NOMO-1 (cell line): ENCODE results near the gene METAP2.

Experiments
- DNase-seq, 2 experiments: peaks; one replicate each; lab custom pipeline; 2025; ENCODE audit not compliant: unreplicated experiment in 2 of 2; lab: John Stamatoyannopoulos, UW

Gene METAP2

DNA sequence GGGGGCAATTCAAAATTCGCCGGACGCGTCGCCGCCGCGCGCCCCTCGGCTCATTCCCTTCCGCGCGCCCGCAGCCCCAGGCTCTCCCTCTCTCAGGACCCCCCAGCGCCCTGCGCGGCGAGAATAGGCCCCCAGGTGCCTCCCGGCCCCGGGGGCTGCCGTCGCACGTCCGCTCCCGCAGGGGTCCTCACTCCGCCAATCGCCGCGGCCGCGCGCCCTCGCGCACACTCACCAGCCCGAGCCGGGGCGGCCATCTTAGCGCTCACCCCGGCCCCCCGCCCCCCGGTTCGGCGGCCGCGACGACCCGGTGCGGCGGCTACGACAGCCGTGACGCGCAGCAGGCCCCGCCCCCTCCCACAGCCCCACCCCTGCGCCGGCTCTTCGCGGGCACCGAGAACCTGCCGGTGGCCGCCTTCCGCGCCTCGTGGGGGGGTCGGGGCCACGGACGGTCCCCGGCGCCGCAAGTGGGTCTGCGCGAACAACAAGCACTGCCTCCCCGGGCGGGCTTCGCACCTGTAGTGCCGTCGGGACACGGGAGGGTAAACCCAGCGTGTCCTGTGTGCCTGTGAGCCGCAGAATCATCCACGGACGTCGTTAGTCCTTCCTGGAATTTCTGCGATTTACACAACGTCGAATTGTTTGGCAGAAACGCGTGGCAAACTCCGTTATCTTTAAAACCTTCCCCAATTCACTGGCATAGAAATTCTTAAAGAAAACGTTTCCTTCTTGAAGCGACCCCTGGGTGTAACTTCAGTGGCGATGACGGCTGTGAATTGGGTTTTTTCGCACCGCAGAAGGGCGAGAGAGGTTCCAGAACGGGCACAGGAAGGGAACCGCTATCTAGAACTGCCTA is 74.8 kb downstream of the METAP2 start:
- DNase-seq = no peak

DNA sequence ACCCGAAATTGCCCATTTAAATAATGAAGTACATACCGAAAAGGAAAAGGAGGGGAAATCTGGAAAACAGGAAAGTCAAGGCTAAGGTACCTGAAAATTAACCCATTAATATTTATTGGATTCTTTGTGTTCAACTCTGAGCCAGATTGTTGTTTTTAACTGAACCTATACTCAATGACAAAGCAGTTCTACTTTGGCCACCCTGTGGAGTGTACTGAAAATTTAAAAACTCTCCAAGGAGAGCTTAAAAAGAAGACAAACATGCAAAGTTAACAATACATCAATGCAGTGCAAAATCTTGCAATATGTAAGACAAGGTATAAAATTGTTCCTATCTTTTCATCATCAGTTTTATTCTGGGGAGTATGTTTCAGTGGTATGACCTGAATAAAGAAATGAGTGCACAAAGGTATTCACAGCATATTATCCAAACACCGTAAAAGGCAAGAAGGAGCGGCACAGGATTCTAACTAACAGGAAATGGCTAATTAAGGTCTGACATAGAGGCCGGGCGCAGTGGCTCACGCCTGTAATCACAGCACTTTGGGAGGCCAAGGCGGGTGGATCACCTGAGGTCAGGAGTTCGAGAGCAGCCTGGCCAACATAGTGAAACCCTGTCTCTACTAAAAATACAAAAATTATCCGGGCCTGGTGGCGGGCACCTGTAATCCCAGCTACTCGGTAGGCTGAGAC is 75.6 kb downstream of the METAP2 start:
- DNase-seq = no peak

DNA sequence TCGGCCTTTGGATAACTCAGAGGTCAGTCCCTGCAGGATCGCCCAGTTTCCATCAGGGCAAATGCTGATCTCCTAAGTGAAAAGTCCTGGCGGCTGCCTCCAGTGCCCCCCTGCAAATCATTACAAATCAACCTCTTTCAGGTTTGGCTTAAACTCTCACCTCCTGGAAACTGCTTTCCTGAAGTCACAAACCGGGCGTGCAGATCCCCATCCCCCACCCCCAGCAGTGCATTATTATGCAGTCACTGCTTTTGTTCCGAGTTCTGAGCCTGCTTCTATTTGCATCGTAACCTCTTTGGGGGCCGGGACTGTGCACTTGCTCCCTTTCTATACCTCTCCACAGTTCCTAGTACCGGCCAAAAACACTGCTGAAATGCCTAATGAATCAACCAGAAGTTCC is 77.4 kb downstream of the METAP2 start, which contains the start of gene USP44:
USP44 (minus strand) TSS at position 172 of the 400 bp plus-strand sequence. CDS start 17,220 bp downstream, outside the sequence.
- no peak for DNase-seq

DNA sequence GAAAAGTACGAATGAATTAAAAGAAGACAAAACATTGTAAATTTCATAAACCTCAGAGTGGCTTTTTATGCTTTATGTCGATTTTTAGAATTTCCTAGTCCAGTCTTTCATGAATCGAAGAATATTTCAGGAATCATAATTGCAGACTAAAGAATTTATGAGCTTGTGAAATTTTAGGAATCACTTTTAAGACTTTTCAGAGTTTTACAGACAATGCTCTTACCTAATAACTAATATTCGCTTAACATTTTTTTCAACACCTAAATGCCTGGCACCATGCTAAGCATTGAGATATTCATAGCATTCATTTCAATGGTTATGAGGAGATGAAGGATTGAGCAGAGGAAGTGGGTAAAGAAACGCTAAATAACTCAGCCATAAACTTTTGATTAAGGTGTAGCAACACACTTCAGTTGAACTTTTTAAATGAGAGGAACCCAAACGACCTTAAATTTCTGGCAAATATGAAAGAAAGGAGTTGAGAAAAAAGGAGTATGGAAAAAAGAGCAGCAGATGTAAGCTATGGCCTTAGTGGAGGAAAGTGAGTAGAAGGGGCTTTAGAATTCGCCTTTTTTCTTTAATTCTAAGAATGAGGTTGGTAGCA is 78.1 kb downstream of the METAP2 start:
- peak; percentile 36 to 44 for DNase-seq

DNA sequence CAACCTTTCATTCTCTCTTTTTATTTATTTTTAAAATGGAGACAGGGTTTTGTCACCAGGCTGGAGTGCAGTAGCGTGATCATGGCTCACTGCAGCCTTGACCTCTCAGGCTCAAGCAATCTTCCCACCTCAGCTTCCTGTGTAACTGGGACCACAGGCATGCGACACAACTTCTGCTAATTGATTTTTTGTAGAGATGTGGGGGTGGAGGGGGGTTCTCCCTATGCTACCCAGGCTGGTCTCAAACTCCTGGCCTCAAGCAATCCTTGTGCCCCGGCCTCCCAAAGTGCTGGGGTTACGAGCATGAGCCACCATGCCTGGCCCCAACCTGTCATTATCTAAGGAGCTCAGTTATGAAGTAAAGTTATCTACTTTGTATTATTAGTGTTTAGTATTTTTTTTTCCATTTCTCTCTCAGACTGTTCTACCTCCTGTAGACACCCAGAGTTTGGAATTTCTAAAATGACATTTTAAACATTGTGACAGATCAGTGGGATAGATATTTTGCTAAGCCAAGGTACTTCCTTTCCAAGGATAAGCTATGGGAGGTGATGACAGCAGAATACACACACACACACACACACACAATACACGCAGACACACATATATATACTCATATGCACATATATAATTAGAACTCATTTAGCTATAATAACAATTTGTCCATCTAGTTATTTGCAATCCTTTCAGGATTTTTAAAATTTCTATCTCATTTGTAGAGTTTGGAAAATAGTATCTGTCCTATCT is 79.4 kb downstream of the METAP2 start:
- peak; percentile 54 to 71 for DNase-seq

DNA sequence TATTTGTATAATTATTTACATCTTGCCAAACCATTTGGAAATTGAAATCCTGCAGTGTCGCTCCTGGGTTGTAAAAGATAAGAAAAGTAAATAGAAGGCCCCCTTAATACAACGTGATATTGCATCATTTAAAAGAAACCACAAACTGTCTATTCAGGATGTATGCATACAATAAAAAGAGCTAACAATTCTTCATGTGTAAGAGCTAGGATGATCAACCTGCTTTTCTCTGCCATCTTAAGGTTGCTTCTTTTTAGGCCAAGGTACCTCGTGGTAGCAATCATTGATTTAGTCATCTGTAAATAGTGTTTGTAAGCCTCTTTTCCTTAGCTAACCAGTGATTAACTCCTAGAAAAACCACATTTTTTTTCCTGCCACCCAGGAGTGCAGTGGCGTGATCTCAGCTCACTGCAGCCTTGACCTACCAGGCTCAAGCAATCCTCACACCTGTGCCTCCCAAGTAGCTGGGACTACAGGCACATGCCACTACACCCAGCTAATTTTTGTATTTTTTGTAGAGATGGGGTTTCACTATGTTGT is 80.7 kb downstream of the METAP2 start:
- peak in 1 of 2 experiments; percentile 64 for DNase-seq

DNA sequence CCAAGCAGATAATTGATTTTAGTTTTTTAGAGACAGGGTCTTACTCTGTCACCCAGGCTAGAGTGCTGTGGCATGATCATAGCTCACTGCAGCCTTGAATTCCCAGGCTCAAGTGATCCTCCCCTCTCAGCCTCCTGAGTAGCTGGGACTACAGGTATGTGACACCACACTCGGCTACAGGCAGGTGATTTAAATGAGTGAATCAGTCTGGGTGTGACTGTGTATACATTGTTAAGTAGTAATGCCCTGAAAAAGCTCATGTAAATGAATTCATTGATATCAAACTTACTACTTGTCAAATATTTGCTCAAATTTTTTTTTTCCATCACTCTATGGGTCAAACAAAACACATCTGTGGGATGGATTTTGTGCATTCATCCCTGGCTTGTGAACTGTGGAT is 83.7 kb downstream of the METAP2 start:
- no peak for DNase-seq
